Measurements from ENCODE around the gene FAR2. TPM values are rescaled to one million over a fixed set of nuclear protein-coding genes. Genes with fewer than 3 reads are reported as not detected.

The FAR2 gene
- total and polyA plus RNA-seq, 2 donors (not counting 1 experiment from before 2014, with no cell fraction given) = 9.2 to 10.2 TPM

DNA sequence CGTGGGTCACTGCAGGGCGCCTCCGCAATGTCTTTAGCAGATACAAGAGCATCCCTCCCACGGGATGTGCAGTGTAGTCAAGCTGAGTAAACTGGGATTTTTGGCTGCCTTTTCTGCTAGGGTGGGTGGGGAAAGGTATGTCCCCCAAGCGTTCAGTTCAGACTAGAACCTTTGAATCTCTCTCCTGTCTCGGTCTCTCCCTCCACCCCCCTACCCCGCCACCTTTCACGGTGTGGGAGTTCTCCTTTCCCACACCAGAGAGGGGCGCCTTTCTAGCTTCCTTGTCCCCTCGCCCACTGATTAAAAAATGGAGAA lies 525 bp upstream of the FAR2 start:
- Histone ChIP-seq H4K20me1 (ENCODE audit: control insufficient read depth, extremely low read depth, insufficient read depth, low read length) (no peaks in the 10 kb centered on the region), H3K9me3 (ENCODE audit: control insufficient read depth, insufficient read depth, low read depth, low read length) (no peaks in the 10 kb centered on the region), H3K4me2 (ENCODE audit: extremely low read depth, insufficient read depth, low read length) (peak overlapping the region; percentile 86), H3K4me3 (replicated peaks in 1 of 4; ENCODE audit: control extremely low read depth in 1 of 4, insufficient read depth in 1 of 4, low read depth in 3 of 4, low read length in 4 of 4) (peak overlapping the region; percentile 61 to 85 (median 76)), H3K79me2 (ENCODE audit: control insufficient read depth, insufficient read depth, low read length) (no peaks in the 10 kb centered on the region), H3K27me3 (ENCODE audit: control insufficient read depth, insufficient read depth, low read length) (no peaks in the 10 kb centered on the region), H3K9ac (ENCODE audit: insufficient read depth, low read length) (peak overlapping the region; percentile 85), H3K4me1 (ENCODE audit: control insufficient read depth, extremely low read depth, insufficient read depth, low read length) (no peaks in the 10 kb centered on the region), H2AFZ (ENCODE audit: low read length) (peak overlapping the region; percentile 82), H3K36me3 (ENCODE audit: control insufficient read depth, insufficient read depth, low read length) (no peaks in the 10 kb centered on the region), H3K27ac (ENCODE audit: insufficient read depth, low read length) (peak overlapping the region; percentile 77)
- peak; percentile 18 to 22 for DNase-seq (ENCODE audit: low read depth in 2 of 2)
- no peak for TF ChIP-seq EZH2 (IDR thresholded peaks at IDR 0.05; ENCODE audit: low read length, missing control alignments)
- TF ChIP-seq, protein P1, sequence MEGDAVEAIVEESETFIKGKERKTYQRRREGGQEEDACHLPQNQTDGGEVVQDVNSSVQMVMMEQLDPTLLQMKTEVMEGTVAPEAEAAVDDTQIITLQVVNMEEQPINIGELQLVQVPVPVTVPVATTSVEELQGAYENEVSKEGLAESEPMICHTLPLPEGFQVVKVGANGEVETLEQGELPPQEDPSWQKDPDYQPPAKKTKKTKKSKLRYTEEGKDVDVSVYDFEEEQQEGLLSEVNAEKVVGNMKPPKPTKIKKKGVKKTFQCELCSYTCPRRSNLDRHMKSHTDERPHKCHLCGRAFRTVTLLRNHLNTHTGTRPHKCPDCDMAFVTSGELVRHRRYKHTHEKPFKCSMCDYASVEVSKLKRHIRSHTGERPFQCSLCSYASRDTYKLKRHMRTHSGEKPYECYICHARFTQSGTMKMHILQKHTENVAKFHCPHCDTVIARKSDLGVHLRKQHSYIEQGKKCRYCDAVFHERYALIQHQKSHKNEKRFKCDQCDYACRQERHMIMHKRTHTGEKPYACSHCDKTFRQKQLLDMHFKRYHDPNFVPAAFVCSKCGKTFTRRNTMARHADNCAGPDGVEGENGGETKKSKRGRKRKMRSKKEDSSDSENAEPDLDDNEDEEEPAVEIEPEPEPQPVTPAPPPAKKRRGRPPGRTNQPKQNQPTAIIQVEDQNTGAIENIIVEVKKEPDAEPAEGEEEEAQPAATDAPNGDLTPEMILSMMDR (conservative IDR thresholded peaks at IDR 0.05 in 1 of 2, IDR thresholded peaks at IDR 0.05 in 1 of 2; ENCODE audit: low read depth in 1 of 2, low read length in 2 of 2) = no peak

DNA sequence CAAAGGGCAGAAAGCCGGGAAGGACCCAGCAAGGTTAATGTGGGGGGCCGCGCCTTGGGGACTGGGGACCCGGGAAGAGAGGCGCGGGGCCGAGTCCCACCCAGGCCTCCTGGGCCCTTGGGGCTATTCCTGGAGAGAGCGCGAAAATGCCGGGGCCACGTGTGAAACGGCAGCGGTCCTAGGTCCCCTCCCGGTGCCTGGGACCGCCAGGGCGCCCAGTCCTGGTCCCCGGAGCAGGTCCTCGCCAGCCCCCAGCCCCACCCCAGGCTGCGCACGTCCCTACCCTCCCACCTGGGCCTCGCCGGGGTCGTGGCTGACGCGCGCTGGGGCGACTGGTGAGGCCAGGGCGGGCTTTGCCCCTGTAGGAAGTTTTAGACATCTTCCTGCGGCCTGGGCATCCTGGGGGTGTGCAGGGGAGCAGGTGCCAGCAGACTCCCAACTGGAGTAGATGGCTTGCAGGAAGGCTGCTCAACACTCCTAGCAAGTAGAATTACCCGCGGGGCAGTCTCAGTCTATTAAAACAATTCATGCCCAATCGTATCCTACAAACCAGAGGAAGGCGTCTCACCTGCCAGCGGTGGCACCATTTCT lies 708 bp downstream of the FAR2 start:
- H3K36me3 ChIP-seq (ENCODE audit: control insufficient read depth, insufficient read depth, low read length) = no peaks in the 10 kb centered on the region
- no peaks in the 10 kb centered on the region for H3K79me2 ChIP-seq (ENCODE audit: control insufficient read depth, insufficient read depth, low read length)
- H3K9me3 ChIP-seq (ENCODE audit: control insufficient read depth, insufficient read depth, low read depth, low read length) = no peaks in the 10 kb centered on the region
- H4K20me1 ChIP-seq (ENCODE audit: control insufficient read depth, extremely low read depth, insufficient read depth, low read length) = no peaks in the 10 kb centered on the region
- H3K4me3 ChIP-seq (replicated peaks in 1 of 4; ENCODE audit: control extremely low read depth in 1 of 4, insufficient read depth in 1 of 4, low read depth in 3 of 4, low read length in 4 of 4) = peak overlapping the region; percentile 61 to 85 (median 76)
- H2AFZ ChIP-seq (ENCODE audit: low read length) = peak overlapping the region; percentile 5
- no peaks in the 10 kb centered on the region for H3K4me1 ChIP-seq (ENCODE audit: control insufficient read depth, extremely low read depth, insufficient read depth, low read length)
- no peak for TF ChIP-seq EZH2 (IDR thresholded peaks at IDR 0.05; ENCODE audit: low read length, missing control alignments)
- TF ChIP-seq, protein P1 (conservative IDR thresholded peaks at IDR 0.05 in 1 of 2, IDR thresholded peaks at IDR 0.05 in 1 of 2; ENCODE audit: low read depth in 1 of 2, low read length in 2 of 2) = no peak
- H3K27ac ChIP-seq (ENCODE audit: insufficient read depth, low read length) = no peak overlapping the region
- H3K27me3 ChIP-seq (ENCODE audit: control insufficient read depth, insufficient read depth, low read length) = no peaks in the 10 kb centered on the region
- H3K4me2 ChIP-seq (ENCODE audit: extremely low read depth, insufficient read depth, low read length) = peak overlapping the region; percentile 88
- DNase-seq (ENCODE audit: low read depth in 2 of 2) = no peak
- H3K9ac ChIP-seq (ENCODE audit: insufficient read depth, low read length) = peak overlapping the region; percentile 85

DNA sequence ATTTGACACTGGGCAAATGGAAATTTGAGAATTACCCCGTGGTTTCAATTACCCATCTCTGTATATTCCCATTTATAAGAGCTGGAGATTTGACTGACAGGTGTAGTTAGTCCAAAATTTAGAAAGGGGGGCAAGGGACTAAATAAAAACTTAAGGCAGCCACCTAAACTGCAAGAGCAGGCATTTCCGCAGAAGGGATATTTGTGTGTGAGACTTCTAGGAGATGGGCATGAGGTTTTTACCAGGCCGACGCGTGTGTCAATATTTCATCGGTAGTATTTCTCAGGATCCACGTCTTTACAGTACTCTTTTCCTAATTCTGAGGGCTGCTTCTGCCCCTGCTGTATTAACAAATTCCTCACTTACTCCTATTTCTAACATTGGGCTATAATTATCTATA lies 1.4 kb downstream of the FAR2 start:
- Histone ChIP-seq H3K9me3 (ENCODE audit: control insufficient read depth, insufficient read depth, low read depth, low read length) (no peaks in the 10 kb centered on the region), H3K9ac (ENCODE audit: insufficient read depth, low read length) (no peak overlapping the region), H3K36me3 (ENCODE audit: control insufficient read depth, insufficient read depth, low read length) (no peaks in the 10 kb centered on the region), H4K20me1 (ENCODE audit: control insufficient read depth, extremely low read depth, insufficient read depth, low read length) (no peaks in the 10 kb centered on the region), H3K4me3 (replicated peaks in 1 of 4; ENCODE audit: control extremely low read depth in 1 of 4, insufficient read depth in 1 of 4, low read depth in 3 of 4, low read length in 4 of 4) (no peak overlapping the region), H3K27ac (ENCODE audit: insufficient read depth, low read length) (no peak overlapping the region), H3K79me2 (ENCODE audit: control insufficient read depth, insufficient read depth, low read length) (no peaks in the 10 kb centered on the region), H3K4me2 (ENCODE audit: extremely low read depth, insufficient read depth, low read length) (no peak overlapping the region), H3K4me1 (ENCODE audit: control insufficient read depth, extremely low read depth, insufficient read depth, low read length) (no peaks in the 10 kb centered on the region), H2AFZ (ENCODE audit: low read length) (no peak overlapping the region), H3K27me3 (ENCODE audit: control insufficient read depth, insufficient read depth, low read length) (no peaks in the 10 kb centered on the region)
- TF ChIP-seq EZH2 (IDR thresholded peaks at IDR 0.05; ENCODE audit: low read length, missing control alignments) = no peak
- TF ChIP-seq, protein P1 (conservative IDR thresholded peaks at IDR 0.05 in 1 of 2, IDR thresholded peaks at IDR 0.05 in 1 of 2; ENCODE audit: low read depth in 1 of 2, low read length in 2 of 2) = no peak
- no peak for DNase-seq (ENCODE audit: low read depth in 2 of 2)

Data from fibroblast of lung (primary cell).